Measurements from ENCODE around the gene NPLOC4. TPM values are rescaled to one million over a fixed set of nuclear protein-coding genes. Genes with fewer than 3 reads are reported as not detected.
A peak's percentile ranks its signal among the peaks of the same experiment; 100 is the strongest.

NPLOC4 gene
- total and polyA plus RNA-seq, 9 of the 15 experiments (the other 6 are each of a cell fraction or from before 2014, with no cell fraction given), result 1.5 to 116 (median 64.5) TPM

DNA sequence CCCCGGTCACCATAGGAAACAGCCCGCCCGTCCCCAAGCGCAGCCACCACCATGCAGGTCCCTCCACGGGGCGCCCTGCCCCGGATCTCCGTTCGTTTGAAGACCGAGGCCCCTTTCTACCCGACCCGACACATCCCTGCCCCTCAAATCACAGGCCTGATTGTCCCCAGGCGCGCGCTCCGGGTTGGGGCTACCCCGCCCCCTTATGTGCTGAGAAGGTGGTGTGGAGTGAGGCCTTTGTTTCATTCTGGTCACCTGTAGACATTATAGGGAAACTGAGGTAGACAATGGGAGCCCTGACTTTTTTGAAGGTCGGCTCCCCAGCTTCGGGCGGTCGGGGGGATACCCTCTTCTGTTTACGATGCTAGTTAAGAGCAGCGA is 123.5 kb downstream of the NPLOC4 start (continued):
- no peak for TF ChIP-seq RB1 (IDR thresholded peaks at IDR 0.05; ENCODE audit: low read depth)
- no peak for TF ChIP-seq RUNX1 (IDR thresholded peaks at IDR 0.05; ENCODE audit: low read depth)
- TF ChIP-seq KLF10 (CRISPR knock-in tag; IDR thresholded peaks at IDR 0.05), result no peak
- TF ChIP-seq CC2D1A (IDR thresholded peaks at IDR 0.05), result no peak
- no peak for TF ChIP-seq ETV6 (IDR thresholded peaks at IDR 0.05; ENCODE audit: borderline replicate concordance in 1 of 2, low read depth in 2 of 2, low read length in 1 of 2)
- TF ChIP-seq ETV6 (CRISPR knock-in tag; IDR thresholded peaks at IDR 0.05; ENCODE audit: borderline replicate concordance), result no peak
- no peak for TF ChIP-seq C11orf30 (IDR thresholded peaks at IDR 0.05; ENCODE audit: low read depth)
- TF ChIP-seq, protein P1, sequence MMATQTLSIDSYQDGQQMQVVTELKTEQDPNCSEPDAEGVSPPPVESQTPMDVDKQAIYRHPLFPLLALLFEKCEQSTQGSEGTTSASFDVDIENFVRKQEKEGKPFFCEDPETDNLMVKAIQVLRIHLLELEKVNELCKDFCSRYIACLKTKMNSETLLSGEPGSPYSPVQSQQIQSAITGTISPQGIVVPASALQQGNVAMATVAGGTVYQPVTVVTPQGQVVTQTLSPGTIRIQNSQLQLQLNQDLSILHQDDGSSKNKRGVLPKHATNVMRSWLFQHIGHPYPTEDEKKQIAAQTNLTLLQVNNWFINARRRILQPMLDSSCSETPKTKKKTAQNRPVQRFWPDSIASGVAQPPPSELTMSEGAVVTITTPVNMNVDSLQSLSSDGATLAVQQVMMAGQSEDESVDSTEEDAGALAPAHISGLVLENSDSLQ (IDR thresholded peaks at IDR 0.05), result no peak
- no peak for TF ChIP-seq HDAC1 (IDR thresholded peaks at IDR 0.05)
- TF ChIP-seq MTA1 (IDR thresholded peaks at IDR 0.05; ENCODE audit: borderline replicate concordance), result 0 out of 2 replicates have a peak, but pooled peaks have one; percentile 31
- TF ChIP-seq CAMTA2 (CRISPR knock-in tag; conservative IDR thresholded peaks at IDR 0.05), result no peak
- no peak for TF ChIP-seq STAT5A (IDR thresholded peaks at IDR 0.05; ENCODE audit: borderline replicate concordance, low read length)
- no peak for TF ChIP-seq HLTF (IDR thresholded peaks at IDR 0.05)
- no peak for TF ChIP-seq ZFP30 (CRISPR knock-in tag; IDR thresholded peaks at IDR 0.05; ENCODE audit: borderline replicate concordance)
- TF ChIP-seq BCOR (IDR thresholded peaks at IDR 0.05), result 0 out of 2 replicates have a peak, but pooled peaks have one; percentile 70
- TF ChIP-seq SMC3 (conservative IDR thresholded peaks at IDR 0.05; ENCODE audit: insufficient read depth, low read depth, low read length), result no peak
- no peak for TF ChIP-seq ZNF384 (IDR thresholded peaks at IDR 0.05; ENCODE audit: low read depth, low read length)
- TF ChIP-seq SP1 (CRISPR knock-in tag; IDR thresholded peaks at IDR 0.05), result peak; percentile 18; the same call in 1 of the 2 replicates
- TF ChIP-seq, protein P2, sequence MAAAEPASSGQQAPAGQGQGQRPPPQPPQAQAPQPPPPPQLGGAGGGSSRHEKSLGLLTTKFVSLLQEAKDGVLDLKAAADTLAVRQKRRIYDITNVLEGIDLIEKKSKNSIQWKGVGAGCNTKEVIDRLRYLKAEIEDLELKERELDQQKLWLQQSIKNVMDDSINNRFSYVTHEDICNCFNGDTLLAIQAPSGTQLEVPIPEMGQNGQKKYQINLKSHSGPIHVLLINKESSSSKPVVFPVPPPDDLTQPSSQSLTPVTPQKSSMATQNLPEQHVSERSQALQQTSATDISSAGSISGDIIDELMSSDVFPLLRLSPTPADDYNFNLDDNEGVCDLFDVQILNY (CRISPR knock-in tag; IDR thresholded peaks at IDR 0.05), result 0 out of 2 replicates have a peak, but pooled peaks have one; percentile 78
- peak; percentile 60 for TF ChIP-seq ZFX (CRISPR knock-in tag; IDR thresholded peaks at IDR 0.05)
- no peak for TF ChIP-seq ELF1 (tag; IDR thresholded peaks at IDR 0.05)
- TF ChIP-seq, protein P3, sequence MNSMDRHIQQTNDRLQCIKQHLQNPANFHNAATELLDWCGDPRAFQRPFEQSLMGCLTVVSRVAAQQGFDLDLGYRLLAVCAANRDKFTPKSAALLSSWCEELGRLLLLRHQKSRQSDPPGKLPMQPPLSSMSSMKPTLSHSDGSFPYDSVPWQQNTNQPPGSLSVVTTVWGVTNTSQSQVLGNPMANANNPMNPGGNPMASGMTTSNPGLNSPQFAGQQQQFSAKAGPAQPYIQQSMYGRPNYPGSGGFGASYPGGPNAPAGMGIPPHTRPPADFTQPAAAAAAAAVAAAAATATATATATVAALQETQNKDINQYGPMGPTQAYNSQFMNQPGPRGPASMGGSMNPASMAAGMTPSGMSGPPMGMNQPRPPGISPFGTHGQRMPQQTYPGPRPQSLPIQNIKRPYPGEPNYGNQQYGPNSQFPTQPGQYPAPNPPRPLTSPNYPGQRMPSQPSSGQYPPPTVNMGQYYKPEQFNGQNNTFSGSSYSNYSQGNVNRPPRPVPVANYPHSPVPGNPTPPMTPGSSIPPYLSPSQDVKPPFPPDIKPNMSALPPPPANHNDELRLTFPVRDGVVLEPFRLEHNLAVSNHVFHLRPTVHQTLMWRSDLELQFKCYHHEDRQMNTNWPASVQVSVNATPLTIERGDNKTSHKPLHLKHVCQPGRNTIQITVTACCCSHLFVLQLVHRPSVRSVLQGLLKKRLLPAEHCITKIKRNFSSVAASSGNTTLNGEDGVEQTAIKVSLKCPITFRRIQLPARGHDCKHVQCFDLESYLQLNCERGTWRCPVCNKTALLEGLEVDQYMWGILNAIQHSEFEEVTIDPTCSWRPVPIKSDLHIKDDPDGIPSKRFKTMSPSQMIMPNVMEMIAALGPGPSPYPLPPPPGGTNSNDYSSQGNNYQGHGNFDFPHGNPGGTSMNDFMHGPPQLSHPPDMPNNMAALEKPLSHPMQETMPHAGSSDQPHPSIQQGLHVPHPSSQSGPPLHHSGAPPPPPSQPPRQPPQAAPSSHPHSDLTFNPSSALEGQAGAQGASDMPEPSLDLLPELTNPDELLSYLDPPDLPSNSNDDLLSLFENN (IDR thresholded peaks at IDR 0.05; ENCODE audit: low read depth in 2 of 2, low read length in 2 of 2), result no peak
- no peak for TF ChIP-seq SP2 (IDR thresholded peaks at IDR 0.05; ENCODE audit: extremely low read depth, low read depth, low read length, poor library complexity, severe bottlenecking)
- no peak for TF ChIP-seq NCOA2 (IDR thresholded peaks at IDR 0.05; ENCODE audit: partially characterized antibody in 2 of 2)
- peak; percentile 27 for TF ChIP-seq KDM5B (IDR thresholded peaks at IDR 0.05; ENCODE audit: insufficient replicate concordance, low read depth, low read length)

Measured in K562 (cell line).